HG03175 (cell line): ENCODE results near the gene MEF2A.
A peak's percentile ranks its signal among the peaks of the same experiment; 100 is the strongest.

Experiments
- ATAC-seq: cut with Tn5 transposase; IDR thresholded peaks from one replicate; pipeline ENCODE4 v1.9.1; 2021; ENCODE audit warnings: mild to moderate bottlenecking, moderate library complexity; ENCODE audit not compliant: unreplicated experiment

Gene MEF2A

DNA sequence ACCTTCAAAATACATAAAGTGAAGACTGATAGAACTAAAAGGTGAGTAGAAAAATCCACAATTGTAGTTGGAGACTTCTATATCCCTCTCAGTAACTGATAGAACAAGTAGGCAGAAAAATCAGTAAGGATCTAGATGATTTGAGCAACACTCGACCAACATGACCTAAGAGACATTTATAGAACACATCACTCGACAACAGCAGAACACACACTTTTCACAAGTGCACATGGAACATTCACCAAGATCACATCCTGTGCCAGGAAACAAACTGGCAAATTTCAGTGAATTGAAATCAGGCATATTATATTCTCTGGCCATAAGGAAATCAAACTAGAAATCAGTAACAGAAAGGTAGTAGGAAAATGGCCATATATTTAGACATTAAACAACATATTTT lies 130.3 kb downstream of the MEF2A start:
- ATAC-seq = no peak

DNA sequence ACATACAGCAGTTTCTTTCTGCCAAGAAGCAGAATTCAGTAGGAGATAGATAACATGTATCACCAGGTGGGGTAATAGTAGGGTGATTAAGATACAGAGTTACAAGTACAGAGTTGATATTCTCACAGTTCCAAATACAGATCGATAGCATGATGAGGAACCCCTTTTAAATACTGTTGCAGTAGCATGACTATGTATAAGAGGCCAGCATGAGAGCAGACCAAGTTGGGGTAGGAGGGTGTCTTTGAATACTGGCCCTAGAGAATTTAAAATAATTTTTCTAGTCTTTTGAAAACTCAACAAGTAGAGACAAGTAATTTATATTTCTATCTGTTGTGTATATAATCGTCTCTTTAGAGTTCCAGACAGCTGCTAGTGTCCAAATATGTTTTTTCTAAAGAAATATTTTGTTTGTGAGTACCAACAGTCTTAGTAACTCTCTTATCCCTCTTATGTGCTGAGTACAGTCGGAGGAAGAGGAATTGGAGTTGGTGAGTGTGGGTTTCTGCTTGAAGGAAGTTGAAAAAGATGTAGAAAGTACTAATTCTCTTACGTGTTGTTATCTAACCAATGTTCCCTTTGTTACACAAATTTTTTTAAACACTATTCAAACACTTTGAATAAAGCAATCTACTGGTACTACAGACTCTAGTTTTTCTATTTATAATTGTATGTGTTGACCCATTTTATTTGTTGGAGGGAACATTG lies 137.3 kb downstream of the MEF2A start:
- no peak for ATAC-seq

DNA sequence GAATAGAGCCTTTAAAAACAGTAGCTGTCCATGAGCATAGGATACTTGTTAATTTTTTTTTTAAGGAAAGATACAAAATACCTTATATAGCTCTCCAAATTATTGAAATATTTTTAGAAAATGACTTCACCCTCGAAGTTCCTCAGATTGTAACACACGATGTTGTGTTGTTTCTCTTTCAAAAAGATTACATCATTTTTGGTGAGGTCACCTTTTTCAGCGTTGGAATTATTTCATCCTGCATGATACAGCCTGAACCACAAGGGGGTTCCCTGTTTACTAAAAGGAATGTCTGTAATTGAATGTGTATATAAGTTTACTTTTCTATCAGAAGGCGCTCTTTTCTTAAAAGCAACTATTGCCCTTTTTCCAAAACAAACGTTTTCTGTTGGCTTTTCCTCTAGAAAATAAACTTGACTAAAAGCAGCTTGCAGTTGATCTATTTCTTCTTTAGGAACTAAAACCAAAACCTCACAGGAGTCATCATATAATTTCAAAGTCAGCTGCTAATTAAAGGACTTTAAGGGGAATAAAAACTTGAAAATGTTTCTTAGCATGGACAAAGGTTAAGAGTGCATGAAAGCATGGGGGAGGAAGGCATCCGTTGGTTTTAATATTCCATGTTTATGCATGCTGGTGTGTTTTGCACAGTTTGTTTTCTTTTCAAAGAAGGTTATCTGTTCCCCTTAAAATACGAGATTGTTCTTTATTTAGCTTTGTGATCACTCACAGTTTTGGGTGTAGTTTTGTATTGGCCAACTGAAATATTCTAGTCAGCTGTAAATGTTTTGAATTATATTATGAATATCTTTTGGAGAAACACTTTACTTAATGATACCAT lies 138.0 kb downstream of the MEF2A start:
- ATAC-seq = peak; percentile 60

DNA sequence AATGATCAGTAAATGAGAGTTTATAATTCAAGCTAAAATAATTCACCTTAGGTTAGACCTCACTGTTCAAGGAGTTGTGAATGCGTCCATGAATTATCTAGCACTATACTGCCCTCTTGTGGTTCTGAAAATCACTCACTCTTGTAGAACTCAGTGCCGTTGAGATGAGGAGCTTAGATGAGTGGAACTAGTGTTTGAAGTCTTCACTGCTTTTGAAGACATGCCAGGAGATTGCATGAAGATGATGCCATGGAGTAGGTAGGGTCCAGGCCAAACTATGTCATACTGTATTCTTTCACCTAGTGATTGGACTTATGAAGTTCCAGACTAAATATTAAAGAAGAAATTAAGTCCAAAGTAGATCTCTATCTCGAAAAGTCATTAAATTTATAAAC lies 138.7 kb downstream of the MEF2A start:
- ATAC-seq = peak; percentile 57

DNA sequence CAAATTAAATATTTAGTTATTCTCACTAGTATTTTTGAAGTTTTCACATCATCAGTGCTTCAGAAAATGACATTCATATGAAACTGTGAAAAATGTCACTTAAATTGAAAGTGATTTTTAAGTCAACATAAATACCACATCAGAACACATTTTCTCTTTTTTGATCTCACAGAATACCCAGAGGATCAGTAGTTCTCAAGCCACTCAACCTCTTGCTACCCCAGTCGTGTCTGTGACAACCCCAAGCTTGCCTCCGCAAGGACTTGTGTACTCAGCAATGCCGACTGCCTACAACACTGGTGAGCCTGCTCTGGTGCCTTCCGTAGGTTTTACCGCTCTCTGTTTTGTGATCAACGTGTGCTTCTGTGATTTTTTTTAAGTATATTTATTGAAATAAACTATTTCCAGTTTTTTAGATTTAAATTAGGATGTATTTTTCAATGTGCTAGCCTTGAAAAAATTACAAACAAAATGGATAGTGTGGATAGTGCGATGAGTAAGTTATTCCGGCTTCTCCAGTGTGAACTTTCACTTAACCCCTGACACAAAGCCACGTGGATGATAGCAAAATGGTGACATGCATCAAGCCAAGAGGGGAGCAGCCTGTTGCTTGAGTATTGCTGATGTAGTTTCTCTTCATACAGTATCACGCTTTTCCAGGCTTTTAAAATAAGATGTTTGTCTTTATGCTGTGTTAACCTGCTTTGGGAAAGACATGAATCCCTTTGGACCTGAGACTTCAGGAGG lies 140.9 kb downstream of the MEF2A start:
- ATAC-seq = no peak

DNA sequence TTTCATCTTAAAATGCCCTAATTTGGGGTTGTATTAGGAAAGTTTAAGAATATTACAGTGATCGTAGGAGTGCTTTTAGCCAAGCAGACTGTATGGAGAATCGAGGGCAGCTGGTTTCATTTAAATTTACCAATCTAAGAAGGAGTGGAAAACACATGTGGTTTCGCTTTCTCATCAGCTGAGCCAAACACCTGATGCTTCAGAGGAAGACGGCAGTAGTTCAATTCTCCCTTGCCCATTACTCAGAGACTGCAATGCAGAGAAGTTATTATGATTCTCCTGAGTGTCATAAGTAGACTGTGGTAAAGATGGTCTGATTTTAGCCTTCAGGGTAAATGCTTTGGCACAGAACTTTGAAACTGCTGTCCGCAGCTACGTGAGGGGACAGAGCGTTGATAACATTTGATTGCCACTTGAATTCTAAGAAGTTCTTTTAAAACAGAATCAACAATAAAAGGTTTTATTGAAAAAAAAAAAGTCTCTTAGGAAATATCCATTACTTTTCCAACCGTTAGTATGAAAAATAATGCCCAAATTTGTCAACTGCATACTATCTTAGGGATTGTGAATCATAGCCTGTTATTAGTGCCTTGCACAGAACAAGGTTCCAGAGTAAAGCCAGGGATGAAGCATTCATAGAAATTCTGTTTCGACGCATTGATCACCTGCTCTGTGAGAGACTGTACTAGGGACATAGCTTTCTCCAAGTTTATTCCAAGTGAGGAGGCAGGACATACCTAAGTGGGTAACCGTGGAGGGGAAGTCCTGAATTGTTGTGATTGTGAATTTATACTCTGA lies 141.9 kb downstream of the MEF2A start:
- ATAC-seq = no peak

DNA sequence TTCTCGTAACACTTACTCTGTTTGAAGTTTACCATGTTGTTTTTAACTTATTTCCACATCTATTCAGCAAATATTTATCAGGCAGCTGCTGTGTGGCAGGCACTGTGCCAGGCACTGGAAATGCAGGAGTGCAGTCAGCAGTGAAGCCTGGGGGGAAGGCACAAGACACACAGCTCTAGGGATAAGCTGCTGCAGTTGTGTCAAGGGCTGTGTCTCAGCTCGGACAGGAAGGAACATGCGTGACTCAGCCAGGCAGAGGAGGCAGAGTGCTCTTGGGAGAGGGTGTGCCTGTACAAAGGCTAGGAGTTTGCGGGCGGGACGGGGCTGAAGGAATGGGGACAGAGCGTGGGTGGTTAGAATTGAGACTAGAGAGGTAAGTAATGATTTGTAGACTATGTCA lies 142.8 kb downstream of the MEF2A start:
- ATAC-seq = no peak

DNA sequence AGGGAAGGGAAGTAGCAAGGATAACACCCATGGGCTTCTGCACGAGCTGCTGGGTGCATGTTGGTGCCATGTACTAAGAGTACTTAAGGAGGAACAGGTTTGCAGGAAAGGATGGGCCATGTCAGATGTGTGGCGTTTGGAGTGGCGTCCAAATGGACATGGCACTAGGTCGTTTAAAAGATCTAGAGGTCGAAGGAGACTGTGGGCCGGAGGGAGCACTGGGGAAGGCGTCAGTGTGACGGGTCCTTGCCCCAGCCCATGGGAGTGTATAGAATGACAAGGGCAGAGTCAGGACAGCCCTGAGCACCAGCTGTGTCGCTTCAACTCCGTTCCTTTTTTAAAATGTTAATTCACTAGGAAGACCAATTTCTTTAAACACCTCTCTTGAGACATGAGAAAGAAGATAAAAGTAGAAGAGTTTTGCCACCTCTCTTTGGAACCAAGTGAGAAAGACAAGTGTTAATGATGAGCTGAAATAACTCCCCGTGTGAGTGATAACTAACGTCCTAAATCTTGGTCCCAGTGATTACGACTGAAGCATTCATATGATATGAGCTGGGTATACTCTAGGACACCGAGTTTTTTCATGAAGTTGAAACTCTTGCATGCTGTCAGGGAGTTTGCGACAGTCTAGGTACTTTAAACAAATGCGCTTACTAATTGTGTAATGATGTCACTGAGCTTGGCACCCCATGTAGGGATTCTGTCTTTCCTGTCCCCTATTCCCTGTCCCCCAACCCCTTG lies 143.6 kb downstream of the MEF2A start:
- ATAC-seq = no peak

DNA sequence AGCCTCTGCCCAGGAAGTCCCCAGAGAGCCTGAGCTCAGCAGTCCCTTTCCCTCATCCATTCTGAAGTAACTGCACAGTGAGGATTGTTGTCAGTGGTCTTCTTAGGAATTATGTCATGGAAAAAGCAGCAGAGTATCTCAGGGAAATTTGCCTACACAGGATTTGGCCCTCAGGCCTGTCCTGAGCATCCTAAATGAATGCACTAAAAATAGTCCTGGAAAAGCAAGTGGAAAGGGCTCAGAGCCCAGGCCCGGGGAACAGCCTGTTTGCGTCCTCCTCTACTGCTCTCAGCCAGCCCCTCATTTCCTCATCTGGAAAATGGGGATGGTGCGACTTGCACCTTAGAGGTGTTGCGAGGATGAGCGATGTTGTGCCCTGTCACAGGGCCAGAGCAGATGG lies 145.8 kb downstream of the MEF2A start:
- no peak for ATAC-seq

DNA sequence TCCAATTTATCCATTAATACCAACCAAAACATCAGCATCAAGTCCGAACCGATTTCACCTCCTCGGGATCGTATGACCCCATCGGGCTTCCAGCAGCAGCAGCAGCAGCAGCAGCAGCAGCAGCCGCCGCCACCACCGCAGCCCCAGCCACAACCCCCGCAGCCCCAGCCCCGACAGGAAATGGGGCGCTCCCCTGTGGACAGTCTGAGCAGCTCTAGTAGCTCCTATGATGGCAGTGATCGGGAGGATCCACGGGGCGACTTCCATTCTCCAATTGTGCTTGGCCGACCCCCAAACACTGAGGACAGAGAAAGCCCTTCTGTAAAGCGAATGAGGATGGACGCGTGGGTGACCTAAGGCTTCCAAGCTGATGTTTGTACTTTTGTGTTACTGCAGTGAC lies 146.6 kb downstream of the MEF2A start:
- no peak for ATAC-seq

DNA sequence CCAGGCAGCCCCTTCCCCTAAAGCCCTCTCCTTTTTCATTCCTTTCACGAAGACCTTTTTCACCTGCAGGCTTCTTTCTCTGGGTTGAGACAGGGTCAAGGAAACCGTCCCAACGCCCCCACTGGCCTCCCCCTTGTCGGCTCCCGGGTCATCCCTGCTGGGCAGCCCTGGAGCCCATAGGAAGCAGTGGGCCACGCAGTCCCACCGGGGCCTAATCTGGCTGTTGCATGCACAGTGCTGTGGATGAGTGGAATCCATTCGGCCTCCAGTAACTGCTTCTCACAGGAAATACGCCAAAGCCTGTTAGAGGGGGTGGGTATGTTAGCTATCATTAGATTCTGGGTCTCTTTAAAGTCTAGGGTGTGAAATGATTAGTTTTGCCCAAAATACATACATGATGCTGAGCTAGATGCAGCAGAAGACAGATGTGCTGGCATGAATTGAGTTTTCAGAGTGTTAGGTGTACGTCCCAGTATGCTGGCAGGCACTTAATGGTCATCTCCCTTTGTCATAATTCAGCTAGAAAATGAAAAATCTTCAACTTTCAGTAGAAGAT lies 150.8 kb downstream of the MEF2A start:
- ATAC-seq = no peak

DNA sequence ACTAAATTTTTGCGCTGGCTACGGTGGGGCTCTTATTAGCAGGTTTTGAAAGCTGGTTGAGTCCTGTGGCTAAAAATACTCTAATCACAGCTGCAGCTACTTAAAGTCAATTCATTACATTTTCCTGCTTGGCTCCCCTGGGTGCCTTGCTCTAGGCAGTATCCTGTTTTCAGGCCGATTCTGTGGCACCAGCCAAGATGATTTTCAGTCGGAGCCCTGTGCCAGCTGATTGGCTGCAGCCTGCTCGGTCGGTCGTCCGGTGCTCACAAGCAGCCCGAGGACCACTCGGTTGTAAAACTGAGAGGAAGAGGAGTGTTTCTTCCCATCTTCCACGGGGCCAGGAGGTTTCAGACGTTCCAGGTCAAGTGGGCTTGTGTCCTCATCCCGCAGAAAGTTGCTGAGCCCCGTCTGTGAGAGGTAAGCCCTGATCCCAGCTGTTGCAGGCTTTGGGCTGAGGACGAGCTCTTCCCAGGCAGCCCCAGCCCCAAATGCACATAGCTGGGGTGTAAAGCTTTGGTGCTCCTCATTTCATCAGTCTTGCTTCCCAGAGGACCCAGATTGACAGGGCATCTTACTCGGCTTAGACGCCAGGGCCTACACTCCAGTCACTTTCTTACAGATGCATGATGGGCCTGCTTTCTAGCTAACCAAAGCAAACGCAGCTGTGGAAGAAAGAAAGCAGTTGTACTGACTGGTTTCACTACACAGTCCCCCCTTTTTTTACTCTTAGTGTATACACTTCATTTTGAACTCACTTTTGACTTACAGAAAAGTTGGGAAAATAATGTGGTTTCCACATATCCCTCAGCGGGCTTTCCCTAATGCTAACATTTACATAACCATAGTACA lies 151.6 kb downstream of the MEF2A start:
- peak; percentile 30 for ATAC-seq

DNA sequence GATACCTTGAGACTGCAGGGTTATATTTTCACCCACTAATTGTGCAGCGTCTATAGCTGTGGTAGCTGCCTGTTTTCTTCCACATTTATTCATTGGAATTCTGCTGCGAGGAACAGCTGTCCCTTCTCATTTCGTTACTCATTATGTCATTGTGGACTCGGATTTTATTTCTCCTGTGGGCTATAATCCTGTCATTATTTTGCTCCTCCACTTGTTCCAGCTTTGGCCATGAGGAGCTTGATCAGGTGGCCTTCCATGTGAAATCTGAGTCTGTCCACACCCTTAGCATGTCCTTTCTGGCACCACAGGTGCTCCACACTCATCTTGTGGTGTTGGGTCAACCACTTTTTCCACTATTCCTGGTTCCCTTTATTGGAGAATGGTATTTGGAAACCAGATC lies 152.6 kb downstream of the MEF2A start:
- no peak for ATAC-seq

DNA sequence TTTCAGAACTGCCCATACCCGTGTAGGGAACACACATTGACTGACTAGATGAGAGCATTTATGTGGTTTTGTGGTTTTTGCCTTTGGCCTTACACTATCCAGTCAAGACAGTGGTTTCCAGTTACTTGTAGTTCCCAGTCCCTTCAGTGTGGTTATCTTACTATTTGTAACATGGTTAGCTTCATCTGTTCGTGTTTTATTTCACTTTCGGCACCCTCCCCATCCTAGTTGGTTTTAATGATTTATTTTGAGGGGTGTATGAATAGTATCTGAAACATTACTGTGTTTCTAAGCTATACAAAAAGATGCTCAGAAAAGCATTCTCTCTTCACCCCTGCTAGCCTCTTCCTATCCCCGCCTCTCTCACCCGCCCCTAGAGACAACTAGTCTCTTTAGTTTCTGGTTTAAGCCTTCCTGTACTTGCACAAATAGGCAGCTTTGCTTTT lies 153.3 kb downstream of the MEF2A start:
- peak; percentile 73 for ATAC-seq

DNA sequence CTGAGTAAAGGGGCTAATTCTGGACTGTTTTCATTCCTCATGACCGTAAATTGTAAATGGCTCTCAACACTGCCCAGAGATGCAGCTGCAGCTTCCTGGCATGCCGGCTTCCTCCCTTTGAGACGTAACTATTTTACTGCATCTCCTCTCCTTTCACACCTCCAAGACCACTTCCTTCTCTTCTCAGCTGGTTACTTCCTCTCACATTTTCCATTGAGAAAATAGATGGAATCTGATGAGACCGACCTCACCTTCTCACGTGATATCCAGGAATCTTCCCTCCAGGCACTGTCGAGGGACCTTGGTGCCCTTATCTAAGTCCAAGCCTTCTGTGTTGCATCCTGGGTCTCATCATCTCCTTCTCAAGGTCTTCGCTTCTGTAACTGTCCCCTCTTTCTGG lies 154.7 kb downstream of the MEF2A start:
- no peak for ATAC-seq

DNA sequence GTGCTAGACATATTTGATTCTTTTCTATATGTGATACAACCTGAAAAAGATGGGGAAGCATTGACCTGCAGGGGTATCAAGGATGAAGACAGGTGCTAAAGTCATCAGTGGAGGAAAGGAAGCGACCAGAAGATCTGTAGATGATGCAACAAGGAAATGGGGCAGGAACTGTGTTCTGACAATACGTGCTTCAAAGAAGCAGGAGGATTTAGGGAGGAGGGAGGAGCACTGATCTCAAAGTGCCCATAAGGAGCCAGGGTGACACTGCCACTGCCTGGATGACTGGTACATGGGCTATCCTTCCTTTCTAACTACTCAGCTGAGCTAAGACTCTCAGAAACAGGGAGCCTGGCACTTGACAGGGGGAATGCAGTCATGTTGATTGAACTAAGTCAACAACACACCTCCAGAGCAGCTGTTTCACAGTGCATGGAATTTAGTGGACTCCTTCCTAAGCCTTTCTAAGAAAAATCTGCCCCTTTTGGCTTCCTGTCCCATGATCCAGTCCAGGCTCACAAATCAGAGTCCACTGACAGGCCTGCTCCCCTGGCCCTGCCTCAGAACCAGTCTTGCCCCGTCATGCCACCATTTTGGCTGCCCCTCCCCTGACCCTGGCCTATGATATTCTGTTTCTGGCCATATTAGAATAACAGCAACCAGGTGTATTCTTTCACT lies 155.5 kb downstream of the MEF2A start:
- no peak for ATAC-seq

DNA sequence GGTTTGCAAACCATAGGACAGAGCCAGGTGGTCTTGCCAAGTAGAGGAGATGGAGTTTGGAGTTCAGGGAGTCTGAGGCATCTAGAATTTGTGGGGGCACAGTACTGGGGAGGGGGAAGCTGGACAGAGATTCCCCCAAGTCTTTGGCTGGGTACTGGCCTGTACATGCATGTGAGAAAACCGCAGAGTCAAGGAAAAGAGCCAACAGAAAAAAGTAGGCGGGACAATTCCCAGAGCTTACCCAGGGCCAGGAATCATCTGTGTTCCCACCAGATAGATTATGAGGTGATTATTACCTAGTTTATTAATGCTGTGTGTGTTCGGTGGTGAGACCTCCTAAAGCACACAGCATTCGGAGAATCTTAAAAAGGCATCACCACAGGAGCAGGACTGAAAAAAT lies 156.1 kb downstream of the MEF2A start:
- no peak for ATAC-seq

DNA sequence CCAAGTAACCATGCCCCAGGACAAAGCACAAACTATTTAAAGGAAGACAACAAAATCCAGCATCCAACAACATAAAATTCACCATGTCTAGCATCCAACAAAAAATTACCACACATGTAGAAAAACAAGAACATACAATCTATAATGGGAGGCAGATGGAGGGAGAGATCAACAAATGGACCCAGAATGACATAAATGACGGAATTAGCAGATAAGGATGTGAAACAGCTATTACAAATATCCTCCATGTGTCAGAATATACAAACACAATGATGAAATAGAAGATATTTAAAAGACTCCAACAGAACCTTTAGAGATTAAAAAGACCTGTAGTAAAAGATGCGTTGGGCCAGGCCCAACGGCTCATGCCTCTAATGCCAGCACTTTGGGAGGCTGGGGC lies 156.6 kb downstream of the MEF2A start:
- ATAC-seq = no peak
